ENCODE measurements around the gene UGT1A3. TPM values are rescaled to one million over a fixed set of nuclear protein-coding genes. Genes with fewer than 3 reads are reported as not detected.
"Not testable (repeated sequence)": the region's sequence is repeated elsewhere in the genome, so short reads cannot be mapped to it uniquely, and the experiment has no call there.

UGT1A3 gene
- total RNA-seq, 1 donor from 2014 or later: not detected

GRCh38 chr2:233705911-233706506 lies 22.8 kb upstream of the UGT1A3 start:
- ATAC-seq (no peak), DNase-seq (no peak)
- intact Hi-C loops (cut with micrococcal nuclease): no loop called here

GRCh38 chr2:233706720-233707119 lies 22.1 kb upstream of the UGT1A3 start:
- intact Hi-C loops (cut with micrococcal nuclease): no loop called here
- DNase-seq (no peak), ATAC-seq (no peak)

GRCh38 chr2:233707940-233708644 lies 20.8 kb upstream of the UGT1A3 start:
- intact Hi-C loops (cut with micrococcal nuclease): no loop called here
- DNase-seq: no peak
- ATAC-seq: no peak

GRCh38 chr2:233708942-233709341 lies 19.9 kb upstream of the UGT1A3 start:
- no peak for ATAC-seq
- DNase-seq: no peak
- intact Hi-C loops (cut with micrococcal nuclease): no loop called here

GRCh38 chr2:233711312-233712008 lies 17.4 kb upstream of the UGT1A3 start:
- DNase-seq: peak; percentile 78
- intact Hi-C loops (cut with micrococcal nuclease): no loop called here

GRCh38 chr2:233712611-233713261 lies 16.1 kb upstream of the UGT1A3 start, which contains the start of gene UGT1A5:
Gene UGT1A5, plus strand, starts transcription at chr2:233712907. Its CDS starts 85 bp downstream, at chr2:233712992.
- no peak for DNase-seq
- intact Hi-C loops (cut with micrococcal nuclease): no loop called here
- ATAC-seq: no peak

More at GRCh38 chr2:233711312-233712008, 17.4 kb upstream of the UGT1A3 start:
- peak; percentile 69 for ATAC-seq

- no peak for DNase-seq
- no peak for ATAC-seq
- intact Hi-C loops (cut with micrococcal nuclease): no loop called here
These were observed 15.6 kb upstream of the UGT1A3 start for GRCh38 chr2:233713262-233713615.

- no peak for ATAC-seq
- DNase-seq: no peak
- intact Hi-C loops (cut with micrococcal nuclease): no loop called here
These were observed 14.7 kb upstream of the UGT1A3 start for GRCh38 chr2:233714121-233714520.

GRCh38 chr2:233718552-233718951 lies 10.3 kb upstream of the UGT1A3 start, which contains the start of gene UGT1A4:
Gene UGT1A4, plus strand, starts transcription at chr2:233718736. Its CDS starts 85 bp downstream, at chr2:233718821.
- ATAC-seq: no peak
- intact Hi-C loops (cut with micrococcal nuclease): no loop called here

GRCh38 chr2:233736868-233737653 lies 8.2 kb downstream of the UGT1A3 start:
- intact Hi-C loops (cut with micrococcal nuclease); ATAC-seq; DNase-seq: not testable (repeated sequence)

More at GRCh38 chr2:233718552-233718951, 10.3 kb upstream of the UGT1A3 start, which contains the start of gene UGT1A4:
- DNase-seq: no peak

GRCh38 chr2:233740870-233741269 lies 12.0 kb downstream of the UGT1A3 start:
- no peak for ATAC-seq
- intact Hi-C loops (cut with micrococcal nuclease): no loop called here
- DNase-seq: no peak

GRCh38 chr2:233743464-233744259 lies 14.8 kb downstream of the UGT1A3 start:
- DNase-seq (no peak), ATAC-seq (no peak)
- intact Hi-C loops (cut with micrococcal nuclease): no loop called here

- intact Hi-C loops (cut with micrococcal nuclease): no loop called here
- ATAC-seq (no peak), DNase-seq (no peak)
These were observed 16.4 kb downstream of the UGT1A3 start for GRCh38 chr2:233745073-233745755.

- DNase-seq; ATAC-seq; intact Hi-C loops (cut with micrococcal nuclease): not testable (repeated sequence)
These were observed 17.0 kb downstream of the UGT1A3 start for GRCh38 chr2:233745838-233746237.

- DNase-seq: no peak
- intact Hi-C loops (cut with micrococcal nuclease): no loop called here
- no peak for ATAC-seq
These were observed 17.8 kb downstream of the UGT1A3 start for GRCh38 chr2:233746475-233747282.

- intact Hi-C loops (cut with micrococcal nuclease): no loop called here
- no peak for DNase-seq
- no peak for ATAC-seq
These were observed 18.4 kb downstream of the UGT1A3 start for GRCh38 chr2:233747283-233747544.

- intact Hi-C loops (cut with micrococcal nuclease); DNase-seq; ATAC-seq: not testable (repeated sequence)
These were observed 21.8 kb downstream of the UGT1A3 start for GRCh38 chr2:233750689-233751088.

Measured in left ventricle myocardium superior (tissue), 1 donor.